ENCODE measurements around the gene SEMA6D. TPM values are rescaled to one million over a fixed set of nuclear protein-coding genes. Genes with fewer than 3 reads are reported as not detected.

The SEMA6D gene
- total and polyA plus RNA-seq, 2 donors (not counting 3 experiments of a cell fraction or from before 2014, with no cell fraction given): 16.3 to 22.5 TPM

DNA sequence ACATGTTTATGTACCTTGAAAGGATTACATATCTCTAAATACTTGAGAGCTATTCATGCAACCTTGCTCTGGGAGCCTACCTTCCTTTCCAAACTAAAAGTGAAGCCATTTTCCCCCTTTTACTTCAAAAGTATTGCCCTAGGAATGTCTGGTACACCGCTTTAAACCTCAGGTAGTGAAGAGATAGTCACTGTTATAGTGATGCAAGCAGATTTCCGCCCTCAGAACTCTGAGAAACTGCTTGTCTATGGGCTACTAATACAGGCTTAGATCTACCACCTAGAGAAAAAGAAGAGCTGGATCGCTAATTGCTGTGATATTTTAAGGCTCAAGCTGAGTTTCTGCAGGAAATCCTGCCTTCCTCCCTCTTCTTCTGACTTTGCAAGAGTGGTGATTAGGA is 78.6 kb downstream of the SEMA6D start:
- Histone ChIP-seq H3K4me3 (replicated peaks in 1 of 3; ENCODE audit: insufficient read depth in 1 of 3, low read depth in 1 of 3, low read length in 3 of 3) (no peak overlapping the region), H3K36me3 (ENCODE audit: control insufficient read depth in 2 of 2, extremely low read depth in 1 of 2, insufficient read depth in 2 of 2, low read length in 2 of 2) (no peaks in the 10 kb centered on the region), H3K4me1 (ENCODE audit: control insufficient read depth, extremely low read depth, insufficient read depth, low read length) (no peaks in the 10 kb centered on the region), H3K27ac (ENCODE audit: insufficient read depth, low read depth, low read length) (no peak overlapping the region), H4K20me1 (replicated peaks; ENCODE audit: control insufficient read depth, extremely low read depth, insufficient read depth, low read length) (no peaks in the 10 kb centered on the region), H2AFZ (ENCODE audit: low read depth, low read length) (no peak overlapping the region), H3K79me2 (ENCODE audit: control insufficient read depth, insufficient read depth, low read length) (no peaks in the 10 kb centered on the region), H3K27me3 (ENCODE audit: control insufficient read depth in 2 of 2, insufficient read depth in 2 of 2, low read length in 2 of 2) (no peaks in the 10 kb centered on the region), H3K9me1 (replicated peaks; ENCODE audit: control insufficient read depth, extremely low read depth, insufficient read depth, low read length) (no peaks in the 10 kb centered on the region), H3K4me2 (ENCODE audit: insufficient read depth, low read length) (no peak overlapping the region), H3K9me3 (replicated peaks; ENCODE audit: control insufficient read depth, insufficient read depth, low read length) (no peaks in the 10 kb centered on the region), H3K9ac (replicated peaks; ENCODE audit: extremely low read depth, insufficient read depth, low read length) (no peak overlapping the region)
- ChIA-PET CTCF (interaction anchor here (1.0 to 1.7 kb wide), 6 partner anchors 9 to 600 kb away, joined by 4 to 7 read pairs (median 4); partner anchors contain the start of gene SEMA6D), POLR2A (interaction anchor here (0.6 kb wide), 1 partner anchor 16 kb away, joined by 6 read pairs; no protein-coding TSS in a partner anchor)
- no peak for FAIRE-seq
- TF ChIP-seq POLR2AphosphoS5 (IDR thresholded peaks at IDR 0.05; ENCODE audit: insufficient read depth, low read depth, low read length) (no peak), GATA2 (IDR thresholded peaks at IDR 0.05; ENCODE audit: insufficient read depth, insufficient read length, low read depth, low read length) (peak; percentile 41)
- no TSS peak for BruUV-seq (replicated peaks)
- intact Hi-C loops (cut with micrococcal nuclease): no loop called here
- dilution Hi-C loops (cut with MboI; ENCODE audit: extremely low pct_ligation_motif_present, low sequenced_read_pairs): no loop called here
- DNase-seq (ENCODE audit: low read depth, low spot score): no peak

GRCh38 chr15:47796339-47796738 is 79.0 kb downstream of the SEMA6D start:
- Histone ChIP-seq H3K4me2 (ENCODE audit: insufficient read depth, low read length) (no peak overlapping the region), H3K79me2 (ENCODE audit: control insufficient read depth, insufficient read depth, low read length) (no peaks in the 10 kb centered on the region), H3K27me3 (ENCODE audit: control insufficient read depth in 2 of 2, insufficient read depth in 2 of 2, low read length in 2 of 2) (no peaks in the 10 kb centered on the region), H3K36me3 (ENCODE audit: control insufficient read depth in 2 of 2, extremely low read depth in 1 of 2, insufficient read depth in 2 of 2, low read length in 2 of 2) (no peaks in the 10 kb centered on the region), H3K9me1 (replicated peaks; ENCODE audit: control insufficient read depth, extremely low read depth, insufficient read depth, low read length) (no peaks in the 10 kb centered on the region), H4K20me1 (replicated peaks; ENCODE audit: control insufficient read depth, extremely low read depth, insufficient read depth, low read length) (no peaks in the 10 kb centered on the region), H3K9me3 (replicated peaks; ENCODE audit: control insufficient read depth, insufficient read depth, low read length) (no peaks in the 10 kb centered on the region), H2AFZ (ENCODE audit: low read depth, low read length) (no peak overlapping the region), H3K27ac (ENCODE audit: insufficient read depth, low read depth, low read length) (no peak overlapping the region), H3K4me1 (ENCODE audit: control insufficient read depth, extremely low read depth, insufficient read depth, low read length) (no peaks in the 10 kb centered on the region), H3K9ac (replicated peaks; ENCODE audit: extremely low read depth, insufficient read depth, low read length) (no peak overlapping the region), H3K4me3 (replicated peaks in 1 of 3; ENCODE audit: insufficient read depth in 1 of 3, low read depth in 1 of 3, low read length in 3 of 3) (no peak overlapping the region)
- DNase-seq (ENCODE audit: low read depth, low spot score) (no peak), FAIRE-seq (no peak)
- ChIA-PET CTCF (interaction anchor here (1.0 to 1.7 kb wide), 6 partner anchors 9 to 600 kb away, joined by 4 to 7 read pairs (median 4); partner anchors contain the start of gene SEMA6D), POLR2A (interaction anchor here (0.6 kb wide), 1 partner anchor 15 kb away, joined by 6 read pairs; no protein-coding TSS in a partner anchor)
- dilution Hi-C loops (cut with MboI; ENCODE audit: extremely low pct_ligation_motif_present, low sequenced_read_pairs): no loop called here
- TF ChIP-seq POLR2A (IDR thresholded peaks at IDR 0.05; ENCODE audit: low read depth, low read length) (no peak), JUN (IDR thresholded peaks at IDR 0.05; ENCODE audit: borderline replicate concordance, insufficient read depth, insufficient read length, low read depth) (no peak)
- TF ChIP-seq, protein P1, sequence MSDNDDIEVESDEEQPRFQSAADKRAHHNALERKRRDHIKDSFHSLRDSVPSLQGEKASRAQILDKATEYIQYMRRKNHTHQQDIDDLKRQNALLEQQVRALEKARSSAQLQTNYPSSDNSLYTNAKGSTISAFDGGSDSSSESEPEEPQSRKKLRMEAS (IDR thresholded peaks at IDR 0.05; ENCODE audit: insufficient read depth, insufficient read length): no peak
- intact Hi-C loops (cut with micrococcal nuclease): no loop called here
- BruUV-seq (replicated peaks): no TSS peak

Data from endothelial cell of umbilical vein (primary cell).